BLaER1 treated with 17β-estradiol and CSF1 and Interleukin-3, amounts not matched to agents 10 nM and 100 nM (cell line): ENCODE measurements around the gene MIPEP.

ENCODE experiments used
- H3K27ac ChIP-seq, 11 experiments: shearing (Covaris generic); formaldehyde crosslinking; 2 replicates each; pipeline ENCODE4 v1.8.1; 2022
- H3K27me3 ChIP-seq, 11 experiments: shearing (Covaris generic); formaldehyde crosslinking; 2 replicates each; pipeline ENCODE4 v1.8.1; 2022
- H3K36me3 ChIP-seq, 11 experiments: shearing (Covaris generic); formaldehyde crosslinking; 2 replicates each; pipeline ENCODE4 v1.8.1; 2022
- H3K4me1 ChIP-seq, 10 experiments: shearing (Covaris generic); formaldehyde crosslinking; 2 replicates each; pipeline ENCODE4 v1.8.1; 2022
- H3K4me2 ChIP-seq, 11 experiments: shearing (Covaris generic); formaldehyde crosslinking; 2 replicates each; pipeline ENCODE4 v1.8.1; 2022
- H3K4me3 ChIP-seq, 10 experiments: shearing (Covaris generic); formaldehyde crosslinking; 2 replicates each; pipeline ENCODE4 v1.8.1; 2022
- H3K9ac ChIP-seq, 11 experiments: shearing (Covaris generic); formaldehyde crosslinking; 2 replicates each; pipeline ENCODE4 v1.8.1; 2022
- H3K9me3 ChIP-seq, 11 experiments: shearing (Covaris generic); formaldehyde crosslinking; replicated peaks in 1 of 11; 2 replicates each; pipeline ENCODE4 v1.8.1; 2022
- H4K20me1 ChIP-seq, 11 experiments: shearing (Covaris generic); formaldehyde crosslinking; 2 replicates each; pipeline ENCODE4 v1.8.1; 2022
- Cebpa-rat ChIP-seq, 11 experiments: shearing (Covaris generic); IDR thresholded peaks; 2 replicates each; pipeline ENCODE4 v1.8.1; 2022

The MIPEP gene

GRCh38 chr13:23888658-23889614 is at the start of gene MIPEP:
Gene MIPEP (minus strand): TSS chr13:23889400. CDS start chr13:23889320, 80 bp downstream.
- no peaks in the 10 kb centered on the region for H3K27me3 ChIP-seq
- H3K27ac ChIP-seq = peak within 1 kb of the TSS; percentile 72 to 85 (median 78)
- peaks cover 7 to 13% (median 10%) of the 10 kb centered on the region in 11 experiments; a peak in 15 of 22 replicates for H3K36me3 ChIP-seq
- TF ChIP-seq Cebpa-rat (IDR thresholded peaks at IDR 0.05) = no peak
- peak within 1 kb of the TSS; percentile 78 to 90 (median 84) for H3K9ac ChIP-seq
- peak within 1 kb of the TSS; percentile 75 to 94 (median 88) for H3K4me2 ChIP-seq
- H3K9me3 ChIP-seq = no peaks in the 10 kb centered on the region
- peak within 1 kb of the TSS; percentile 79 to 89 (median 86) for H3K4me3 ChIP-seq
- H4K20me1 ChIP-seq = no peaks in the 10 kb centered on the region
- peaks cover 10 to 27% (median 22%) of the 10 kb centered on the region in 10 experiments for H3K4me1 ChIP-seq

- Histone ChIP-seq H3K9ac (no peak overlapping the region), H3K9me3 (peaks cover 0 to 12% (median 0%) of the 10 kb centered on the region in 11 experiments; a peak in 3 of 22 replicates), H3K4me2 (no peak overlapping the region), H4K20me1 (no peaks in the 10 kb centered on the region), H3K27ac (no peak overlapping the region), H3K4me1 (no peaks in the 10 kb centered on the region), H3K36me3 (no peaks in the 10 kb centered on the region), H3K27me3 (no peaks in the 10 kb centered on the region), H3K4me3 (no peak overlapping the region)
- TF ChIP-seq Cebpa-rat (IDR thresholded peaks at IDR 0.05) = no peak
Observed at GRCh38 chr13:23934520-23934919, 45.3 kb upstream of the MIPEP start.

- Histone ChIP-seq H4K20me1 (no peaks in the 10 kb centered on the region), H3K4me2 (no peak overlapping the region), H3K9ac (no peak overlapping the region), H3K27ac (no peak overlapping the region), H3K9me3 (no peaks in the 10 kb centered on the region), H3K4me3 (no peak overlapping the region), H3K4me1 (no peaks in the 10 kb centered on the region), H3K36me3 (no peaks in the 10 kb centered on the region), H3K27me3 (no peaks in the 10 kb centered on the region)
- TF ChIP-seq Cebpa-rat (IDR thresholded peaks at IDR 0.05) = no peak
Observed at GRCh38 chr13:23928985-23929384, 39.8 kb upstream of the MIPEP start.

GRCh38 chr13:23923031-23923430 is 33.8 kb upstream of the MIPEP start:
- H3K4me2 ChIP-seq = peak overlapping the region in 5 of 11 experiments; percentile 14 to 57 (median 28); a peak in 6 of 22 replicates
- no peaks in the 10 kb centered on the region for H3K27me3 ChIP-seq
- TF ChIP-seq Cebpa-rat (IDR thresholded peaks at IDR 0.05) = no peak
- H3K36me3 ChIP-seq = no peaks in the 10 kb centered on the region
- peaks cover 0 to 15% (median 9%) of the 10 kb centered on the region in 10 experiments; a peak in 9 of 20 replicates for H3K4me1 ChIP-seq
- no peak overlapping the region for H3K9ac ChIP-seq
- H3K27ac ChIP-seq = peak overlapping the region in 1 of 11 experiments; percentile 24; a peak in 1 of 22 replicates
- no peaks in the 10 kb centered on the region for H4K20me1 ChIP-seq
- H3K9me3 ChIP-seq = peaks cover 0 to 2% (median 0%) of the 10 kb centered on the region in 11 experiments; a peak in 1 of 22 replicates
- H3K4me3 ChIP-seq = no peak overlapping the region

- Histone ChIP-seq H3K4me3 (no peak overlapping the region), H3K9ac (no peak overlapping the region), H3K4me1 (peaks cover 0 to 15% (median 9%) of the 10 kb centered on the region in 10 experiments; a peak in 9 of 20 replicates), H3K27me3 (no peaks in the 10 kb centered on the region), H3K27ac (peak overlapping the region in 2 of 11 experiments; percentile 24 to 30; a peak in 2 of 22 replicates), H3K9me3 (peaks cover 0 to 8% (median 0%) of the 10 kb centered on the region in 11 experiments; a peak in 1 of 22 replicates), H3K4me2 (peak overlapping the region in 8 of 11 experiments; percentile 0 to 57 (median 17); a peak in 10 of 22 replicates), H3K36me3 (no peaks in the 10 kb centered on the region), H4K20me1 (no peaks in the 10 kb centered on the region)
- no peak for TF ChIP-seq Cebpa-rat (IDR thresholded peaks at IDR 0.05)
Observed at GRCh38 chr13:23922005-23922932, 33.1 kb upstream of the MIPEP start.

- Histone ChIP-seq H3K4me3 (no peak overlapping the region), H3K9me3 (peaks cover 0 to 8% (median 0%) of the 10 kb centered on the region in 11 experiments; a peak in 1 of 22 replicates), H3K4me2 (no peak overlapping the region), H3K4me1 (peaks cover 0 to 15% (median 9%) of the 10 kb centered on the region in 10 experiments; a peak in 9 of 20 replicates), H3K27me3 (no peaks in the 10 kb centered on the region), H3K9ac (no peak overlapping the region), H3K36me3 (no peaks in the 10 kb centered on the region), H4K20me1 (no peaks in the 10 kb centered on the region), H3K27ac (no peak overlapping the region)
- no peak for TF ChIP-seq Cebpa-rat (IDR thresholded peaks at IDR 0.05)
Observed at GRCh38 chr13:23921451-23921888, 32.3 kb upstream of the MIPEP start.

- Histone ChIP-seq H3K36me3 (no peaks in the 10 kb centered on the region), H3K9ac (no peak overlapping the region), H3K4me1 (peaks cover 0 to 15% (median 9%) of the 10 kb centered on the region in 10 experiments; a peak in 9 of 20 replicates), H4K20me1 (no peaks in the 10 kb centered on the region), H3K27me3 (no peaks in the 10 kb centered on the region), H3K4me3 (no peak overlapping the region), H3K4me2 (no peak overlapping the region), H3K9me3 (peaks cover 0 to 8% (median 0%) of the 10 kb centered on the region in 11 experiments; a peak in 1 of 22 replicates), H3K27ac (no peak overlapping the region)
- no peak for TF ChIP-seq Cebpa-rat (IDR thresholded peaks at IDR 0.05)
Observed at GRCh38 chr13:23919006-23919405, 29.8 kb upstream of the MIPEP start.

GRCh38 chr13:23918208-23918607 is 29.0 kb upstream of the MIPEP start:
- Histone ChIP-seq H3K27me3 (no peaks in the 10 kb centered on the region), H3K4me3 (no peak overlapping the region), H3K36me3 (no peaks in the 10 kb centered on the region), H3K9ac (no peak overlapping the region), H3K4me1 (peaks cover 0 to 15% (median 9%) of the 10 kb centered on the region in 10 experiments; a peak in 9 of 20 replicates), H4K20me1 (no peaks in the 10 kb centered on the region), H3K9me3 (peaks cover 0 to 8% (median 0%) of the 10 kb centered on the region in 11 experiments; a peak in 1 of 22 replicates), H3K27ac (no peak overlapping the region), H3K4me2 (no peak overlapping the region)
- no peak for TF ChIP-seq Cebpa-rat (IDR thresholded peaks at IDR 0.05)
